ENCODE measurements around the gene ELOA2. TPM values are rescaled to one million over a fixed set of nuclear protein-coding genes. Genes with fewer than 3 reads are reported as not detected.
"Not testable (repeated sequence)": the region's sequence is repeated elsewhere in the genome, so short reads cannot be mapped to it uniquely, and the experiment has no call there.

ELOA2 gene
- polyA plus RNA-seq (ENCODE audit: insufficient read length in 4 of 4): under 1 TPM in 1 of 4 donors, not detected in 3; 0.09 TPM

- no peak for DNase-seq (ENCODE audit: low read depth in 4 of 4, low spot score in 3 of 4)
Observed at GRCh38 chr18:47035156-47035671, at the start of gene ELOA2. Gene ELOA2, minus strand, starts transcription at chr18:47035621. Its CDS starts 357 bp downstream, at chr18:47035264.

GRCh38 chr18:47081578-47081977 lies 46.2 kb upstream of the ELOA2 start:
- DNase-seq (ENCODE audit: low read depth in 4 of 4, low spot score in 3 of 4): no peak

- DNase-seq (ENCODE audit: low read depth in 4 of 4, low spot score in 3 of 4): no peak
Observed at GRCh38 chr18:47080872-47081271, 45.5 kb upstream of the ELOA2 start.

- no peak for DNase-seq (ENCODE audit: low read depth in 4 of 4, low spot score in 3 of 4)
Observed at GRCh38 chr18:47077111-47077510, 41.7 kb upstream of the ELOA2 start.

GRCh38 chr18:47075098-47075883 lies 39.9 kb upstream of the ELOA2 start:
- no peak for DNase-seq (ENCODE audit: low read depth in 4 of 4, low spot score in 3 of 4)

- no peak for DNase-seq (ENCODE audit: low read depth in 4 of 4, low spot score in 3 of 4)
Observed at GRCh38 chr18:47067648-47068047, 32.2 kb upstream of the ELOA2 start.

- DNase-seq (ENCODE audit: low read depth in 4 of 4, low spot score in 3 of 4): no peak
Observed at GRCh38 chr18:47063096-47063495, 27.7 kb upstream of the ELOA2 start.

GRCh38 chr18:47062471-47062870 lies 27.1 kb upstream of the ELOA2 start:
- no peak for DNase-seq (ENCODE audit: low read depth in 4 of 4, low spot score in 3 of 4)

GRCh38 chr18:47054369-47054768 lies 18.9 kb upstream of the ELOA2 start:
- DNase-seq (ENCODE audit: low read depth in 4 of 4, low spot score in 3 of 4): no peak

GRCh38 chr18:47050468-47050867 lies 15.0 kb upstream of the ELOA2 start:
- DNase-seq (ENCODE audit: low read depth in 4 of 4, low spot score in 3 of 4): no peak

- no peak for DNase-seq (ENCODE audit: low read depth in 4 of 4, low spot score in 3 of 4)
Observed at GRCh38 chr18:47040982-47041381, 5.6 kb upstream of the ELOA2 start.

- no peak for DNase-seq (ENCODE audit: low read depth in 4 of 4, low spot score in 3 of 4)
Observed at GRCh38 chr18:47036927-47037578, 1.6 kb upstream of the ELOA2 start.

- no peak for DNase-seq (ENCODE audit: low read depth in 4 of 4, low spot score in 3 of 4)
Observed at GRCh38 chr18:47036298-47036874, 965 bp upstream of the ELOA2 start.

- not testable (repeated sequence) for DNase-seq (ENCODE audit: low read depth in 4 of 4, low spot score in 3 of 4)
Observed at GRCh38 chr18:47034591-47034990, 830 bp downstream of the ELOA2 start.

GRCh38 chr18:47032945-47033344 lies 2.5 kb downstream of the ELOA2 start:
- DNase-seq (ENCODE audit: low read depth in 4 of 4, low spot score in 3 of 4): no peak

GRCh38 chr18:47030887-47031286 lies 4.5 kb downstream of the ELOA2 start:
- DNase-seq (ENCODE audit: low read depth in 4 of 4, low spot score in 3 of 4): not testable (repeated sequence)

- not testable (repeated sequence) for DNase-seq (ENCODE audit: low read depth in 4 of 4, low spot score in 3 of 4)
Observed at GRCh38 chr18:47029684-47030353, 5.6 kb downstream of the ELOA2 start.

- not testable (repeated sequence) for DNase-seq (ENCODE audit: low read depth in 4 of 4, low spot score in 3 of 4)
Observed at GRCh38 chr18:47028738-47029137, 6.7 kb downstream of the ELOA2 start.

- DNase-seq (ENCODE audit: low read depth in 4 of 4, low spot score in 3 of 4): not testable (repeated sequence)
Observed at GRCh38 chr18:47025557-47026174, 9.8 kb downstream of the ELOA2 start.

- DNase-seq (ENCODE audit: low read depth in 4 of 4, low spot score in 3 of 4): not testable (repeated sequence)
Observed at GRCh38 chr18:47023769-47024465, 11.5 kb downstream of the ELOA2 start.
